WTC11 (cell line): ENCODE results near the gene SGO2. TPM values are rescaled to one million over a fixed set of nuclear protein-coding genes. Genes with fewer than 3 reads are reported as not detected.
"Not testable (repeated sequence)": the region's sequence is repeated elsewhere in the genome, so short reads cannot be mapped to it uniquely, and the experiment has no call there.

Source experiments
- ATAC-seq: fragments of 200-7000 bp; cut with Tn5 transposase; 2 replicates; pipeline ENCODE4 v1.10.0; 2021; ENCODE audit warnings: mild to moderate bottlenecking, moderate library complexity
- CTCF ChIA-PET: fragments of 300-600 bp; sonication (Branson Sonifier 250); formaldehyde crosslinking; loops from one replicate; lab custom pipeline; 2021; ENCODE audit warnings: antibody characterized with exemption; lab: Charles Lee
- POLR2A ChIA-PET: fragments of 350-600 bp; sonication (Branson Sonifier 250); formaldehyde crosslinking; loops from one replicate; lab custom pipeline; 2021; ENCODE audit warnings: antibody characterized with exemption; lab: Charles Lee
- DNase-seq: peaks from one replicate; pipeline ENCODE4 v3.0.0; 2021; ENCODE audit warnings: low spot score
- H3K27ac Mint-ChIP-seq: 2 replicates; pipeline ENCODE4 v1.8.0; 2021; ENCODE audit warnings: mixed read lengths
- H3K27me3 Mint-ChIP-seq: 2 replicates; pipeline ENCODE4 v1.8.0; 2021; ENCODE audit warnings: low read depth, mild to moderate bottlenecking, moderate library complexity, mixed read lengths
- H3K36me3 Mint-ChIP-seq: 2 replicates; pipeline ENCODE4 v1.8.0; 2021; ENCODE audit warnings: mixed read lengths
- H3K4me1 Mint-ChIP-seq: 2 replicates; pipeline ENCODE4 v1.8.0; 2022; ENCODE audit warnings: mixed read lengths
- H3K4me3 Mint-ChIP-seq: 2 replicates; pipeline ENCODE4 v1.8.0; 2021; ENCODE audit warnings: mild to moderate bottlenecking, moderate library complexity, mixed read lengths
- H3K9me3 Mint-ChIP-seq: 2 replicates; pipeline ENCODE4 v1.8.0; 2021; ENCODE audit warnings: mixed read lengths
- CREM ChIP-seq: sonication (generic); formaldehyde crosslinking; IDR thresholded peaks from 2 replicates; pipeline ENCODE4 v1.8.1; 2022; ENCODE audit warnings: mild to moderate bottlenecking, missing genetic modification reagents, moderate library complexity
- EMX1 ChIP-seq: fragments of 250-450 bp; sonication (Bioruptor Pico); IDR thresholded peaks from 2 replicates; pipeline ENCODE4 v1.8.0; 2021; ENCODE audit warnings: mild to moderate bottlenecking
- ESRRA ChIP-seq: sonication (generic); formaldehyde crosslinking; IDR thresholded peaks from 2 replicates; pipeline ENCODE4 v1.8.1; 2022; ENCODE audit warnings: mild to moderate bottlenecking, missing genetic modification reagents, borderline replicate concordance
- FOXP1 ChIP-seq: sonication (generic); formaldehyde crosslinking; IDR thresholded peaks from 2 replicates; pipeline ENCODE4 v1.8.0; 2022; ENCODE audit warnings: missing genetic modification reagents, mild to moderate bottlenecking, moderate library complexity, borderline replicate concordance
- GTF2I ChIP-seq: fragments of 250-450 bp; sonication (Bioruptor Pico); conservative IDR thresholded peaks from 2 replicates; pipeline ENCODE4 v1.4.0; 2021; ENCODE audit warnings: mild to moderate bottlenecking
- KAT7 ChIP-seq: sonication (generic); formaldehyde crosslinking; IDR thresholded peaks from 2 replicates; pipeline ENCODE4 v1.8.1; 2023; ENCODE audit warnings: missing genetic modification reagents, mild to moderate bottlenecking, borderline replicate concordance
- MYBL2 ChIP-seq: sonication (generic); formaldehyde crosslinking; IDR thresholded peaks from 2 replicates; pipeline ENCODE4 v1.8.1; 2023; ENCODE audit warnings: mild to moderate bottlenecking, moderate library complexity, missing genetic modification reagents
- NFYB ChIP-seq: sonication (generic); formaldehyde crosslinking; conservative IDR thresholded peaks from 2 replicates; pipeline ENCODE4 v1.8.0; 2022; ENCODE audit warnings: low read depth, missing genetic modification reagents
- RELA ChIP-seq: sonication (generic); formaldehyde crosslinking; IDR thresholded peaks from 2 replicates; pipeline ENCODE4 v1.8.1; 2022; ENCODE audit warnings: missing genetic modification reagents, mild to moderate bottlenecking, borderline replicate concordance
- RORB ChIP-seq: fragments of 250-450 bp; sonication (Bioruptor Pico); IDR thresholded peaks from 2 replicates; pipeline ENCODE4 v1.9.0; 2021; ENCODE audit warnings: mild to moderate bottlenecking
- TEAD4 ChIP-seq: sonication (generic); formaldehyde crosslinking; IDR thresholded peaks from 2 replicates; pipeline ENCODE4 v1.8.0; 2022; ENCODE audit warnings: mild to moderate bottlenecking, missing genetic modification reagents
- ZNF232 ChIP-seq: sonication (generic); formaldehyde crosslinking; IDR thresholded peaks from 2 replicates; pipeline ENCODE4 v1.8.0; 2022; ENCODE audit warnings: mild to moderate bottlenecking, missing genetic modification reagents
- ZNF263 ChIP-seq: sonication (generic); formaldehyde crosslinking; IDR thresholded peaks from 2 replicates; pipeline ENCODE4 v1.8.1; 2022; ENCODE audit warnings: low read depth, mild to moderate bottlenecking, moderate library complexity, missing genetic modification reagents
- ZNF317 ChIP-seq: sonication (generic); formaldehyde crosslinking; IDR thresholded peaks from 2 replicates; pipeline ENCODE4 v1.8.1; 2023; ENCODE audit warnings: low read depth, mild to moderate bottlenecking, moderate library complexity, missing genetic modification reagents, borderline replicate concordance
- ZNF671 ChIP-seq: fragments of 250-450 bp; sonication (Bioruptor Pico); IDR thresholded peaks from 2 replicates; pipeline ENCODE4 v1.8.0; 2021; ENCODE audit warnings: mild to moderate bottlenecking
- total RNA-seq: library from RNA; stranded (reverse); gene quantifications from 3 replicates; pipeline ENCODE4 v1.2.3, GENCODE V29; 2021
- TF ChIP-seq, protein P1 (sequence below): sonication (generic); formaldehyde crosslinking; IDR thresholded peaks from 2 replicates; pipeline ENCODE4 v1.8.1; 2023; ENCODE audit warnings: mild to moderate bottlenecking, missing genetic modification reagents, moderate library complexity
- TF ChIP-seq, protein P2 (sequence below): fragments of 250-450 bp; sonication (Bioruptor Pico); IDR thresholded peaks from 2 replicates; pipeline ENCODE4 v1.9.0; 2021; ENCODE audit warnings: moderate library complexity, mild to moderate bottlenecking, inconsistent platforms, borderline replicate concordance
- TF ChIP-seq, protein P3 (sequence below): sonication (generic); formaldehyde crosslinking; IDR thresholded peaks from 2 replicates; pipeline ENCODE4 v1.8.0; 2022; ENCODE audit warnings: missing genetic modification reagents
- TF ChIP-seq, protein P4 (sequence below): fragments of 250-450 bp; sonication (Bioruptor Pico); conservative IDR thresholded peaks from 2 replicates; pipeline ENCODE4 v1.9.0; 2021; ENCODE audit warnings: mild to moderate bottlenecking
- TF ChIP-seq, protein P5 (sequence below): sonication (generic); formaldehyde crosslinking; IDR thresholded peaks from 2 replicates; pipeline ENCODE4 v1.8.1; 2023; ENCODE audit warnings: mild to moderate bottlenecking, missing genetic modification reagents

Gene SGO2
- total RNA-seq, 1 experiment from 2014 or later: 34.1 TPM

DNA sequence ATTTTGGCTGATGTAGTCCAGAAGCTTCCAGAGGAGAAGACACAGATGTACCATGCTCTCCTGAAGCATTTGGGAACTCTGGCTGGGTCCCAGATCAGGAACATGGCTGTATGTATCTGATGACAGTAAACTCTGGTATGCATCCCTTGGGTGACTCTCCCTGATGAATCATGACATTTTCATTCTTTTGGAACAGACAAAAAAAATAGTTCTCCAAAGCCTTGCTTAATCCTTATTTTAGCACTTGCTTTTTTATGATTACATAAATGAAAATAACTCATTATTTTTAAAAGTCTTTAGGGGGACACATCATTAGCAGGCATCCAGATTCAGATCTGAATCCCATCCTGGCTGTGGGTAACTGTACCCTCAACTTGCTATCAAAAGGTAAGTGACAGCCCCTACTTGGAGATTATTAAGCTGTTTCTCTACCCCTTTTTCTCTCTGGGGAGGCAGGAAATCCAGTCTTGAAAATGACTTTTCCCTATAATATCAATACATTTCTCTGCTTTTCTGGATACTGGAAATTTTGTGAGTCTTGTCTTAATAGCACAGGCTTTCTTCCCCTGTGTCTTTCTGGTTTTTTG lies 83.1 kb downstream of the SGO2 start (continued):
- no peak for TF ChIP-seq ZNF232 (CRISPR knock-in tag)

DNA sequence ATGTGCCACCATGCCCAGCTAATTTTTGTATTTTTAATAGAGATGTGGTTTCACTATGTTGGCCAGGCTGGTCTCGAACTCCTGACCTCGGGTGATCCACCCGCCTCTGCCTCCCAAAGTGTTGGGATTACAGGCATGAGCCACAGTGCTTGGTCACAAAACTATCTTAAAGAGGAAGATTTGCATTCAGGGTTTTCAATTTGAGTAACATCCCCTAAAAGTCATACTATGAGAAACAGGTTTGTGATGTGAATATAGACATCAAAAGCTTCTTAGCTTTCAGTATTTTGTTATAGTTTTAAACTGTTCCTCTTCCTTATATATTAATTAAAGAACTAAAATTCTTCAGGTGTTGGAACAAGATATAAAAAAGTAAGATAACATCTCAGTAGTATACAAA lies 84.2 kb downstream of the SGO2 start:
- DNase-seq: not testable (repeated sequence)

DNA sequence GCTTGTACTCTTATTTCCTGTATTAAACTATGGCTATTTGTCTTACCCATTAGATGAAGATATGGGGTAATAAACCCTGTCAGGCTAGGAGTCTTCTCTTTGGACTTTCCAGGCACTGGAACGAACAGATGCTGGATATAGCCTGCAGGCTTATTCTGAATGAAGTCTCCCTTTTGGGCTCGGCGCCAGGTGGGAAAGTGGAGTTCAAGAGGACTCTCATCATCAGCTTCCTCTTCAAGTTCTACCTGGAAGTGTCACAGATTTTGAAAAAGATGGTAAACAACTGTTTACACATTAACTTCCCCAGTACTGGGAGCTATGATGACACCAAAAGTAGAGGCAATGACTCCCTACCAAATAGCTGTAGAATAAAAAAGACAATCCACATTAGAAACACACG lies 87.7 kb downstream of the SGO2 start:
- Mint-ChIP-seq H3K4me1 (no peaks in the 10 kb centered on the region), H3K27me3 (no peaks in the 10 kb centered on the region), H3K9me3 (no peaks in the 10 kb centered on the region), H3K27ac (no peak overlapping the region), H3K4me3 (no peak overlapping the region), H3K36me3 (no peaks in the 10 kb centered on the region)
- no peak for TF ChIP-seq NFYB (CRISPR knock-in tag)
- TF ChIP-seq RORB: no peak
- TF ChIP-seq RELA (CRISPR knock-in tag): no peak
- TF ChIP-seq MYBL2 (CRISPR knock-in tag): no peak
- TF ChIP-seq GTF2I (CRISPR knock-in tag): no peak
- TF ChIP-seq, protein P1, sequence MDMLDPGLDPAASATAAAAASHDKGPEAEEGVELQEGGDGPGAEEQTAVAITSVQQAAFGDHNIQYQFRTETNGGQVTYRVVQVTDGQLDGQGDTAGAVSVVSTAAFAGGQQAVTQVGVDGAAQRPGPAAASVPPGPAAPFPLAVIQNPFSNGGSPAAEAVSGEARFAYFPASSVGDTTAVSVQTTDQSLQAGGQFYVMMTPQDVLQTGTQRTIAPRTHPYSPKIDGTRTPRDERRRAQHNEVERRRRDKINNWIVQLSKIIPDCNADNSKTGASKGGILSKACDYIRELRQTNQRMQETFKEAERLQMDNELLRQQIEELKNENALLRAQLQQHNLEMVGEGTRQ (CRISPR knock-in tag): no peak
- TF ChIP-seq ZNF317 (CRISPR knock-in tag): no peak
- no peak for TF ChIP-seq ZNF263 (CRISPR knock-in tag)
- no peak for TF ChIP-seq ESRRA (CRISPR knock-in tag)
- no peak for TF ChIP-seq FOXP1
- no peak for TF ChIP-seq TEAD4 (CRISPR knock-in tag)
- TF ChIP-seq CREM (CRISPR knock-in tag): no peak
- TF ChIP-seq, protein P2, sequence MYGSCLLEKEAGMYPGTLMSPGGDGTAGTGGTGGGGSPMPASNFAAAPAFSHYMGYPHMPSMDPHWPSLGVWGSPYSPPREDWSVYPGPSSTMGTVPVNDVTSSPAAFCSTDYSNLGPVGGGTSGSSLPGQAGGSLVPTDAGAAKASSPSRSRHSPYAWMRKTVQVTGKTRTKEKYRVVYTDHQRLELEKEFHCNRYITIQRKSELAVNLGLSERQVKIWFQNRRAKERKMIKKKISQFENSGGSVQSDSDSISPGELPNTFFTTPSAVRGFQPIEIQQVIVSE (CRISPR knock-in tag): no peak
- no peak for TF ChIP-seq KAT7 (CRISPR knock-in tag)
- POLR2A ChIA-PET: interaction anchor here (0.6 kb wide), 1 partner anchor 372 kb away, joined by 3 read pairs; no protein-coding TSS in a partner anchor
- CTCF ChIA-PET: interaction anchor here (1.3 kb wide), 1 partner anchor 28 kb away, joined by 4 read pairs; the partner anchor contains the start of gene AOX1
- no peak for DNase-seq
- no peak for ATAC-seq

More for the DNA sequence above, 84.2 kb downstream of the SGO2 start:
- H3K36me3 Mint-ChIP-seq, H3K4me1 Mint-ChIP-seq, H3K4me3 Mint-ChIP-seq, H3K27me3 Mint-ChIP-seq, ATAC-seq, POLR2A ChIA-PET, H3K27ac Mint-ChIP-seq: not testable (repeated sequence)
- CTCF ChIA-PET: interaction anchor here (1.0 kb wide), 1 partner anchor 125 kb away, joined by 3 read pairs; no protein-coding TSS in a partner anchor
- H3K9me3 Mint-ChIP-seq: peaks cover 19% of the 10 kb centered on the region

DNA sequence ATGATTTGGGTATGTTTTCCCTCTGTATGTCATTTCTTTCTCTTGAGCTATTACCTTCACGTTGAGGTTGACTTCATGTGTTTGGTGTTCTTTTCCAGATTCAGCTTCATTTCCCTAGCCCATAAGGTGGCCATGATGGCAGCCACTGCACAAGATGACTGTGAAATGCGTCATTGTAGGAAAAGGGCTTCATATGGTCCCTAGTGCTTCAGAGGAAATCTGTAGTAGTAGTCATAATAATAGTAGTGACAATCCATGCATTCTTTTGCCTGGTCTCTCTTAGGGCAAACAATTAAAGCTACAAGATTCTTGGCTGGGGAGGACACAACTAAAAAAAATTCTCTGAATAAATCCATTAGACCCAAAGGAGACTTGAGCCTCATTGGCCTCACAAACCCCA lies 88.2 kb downstream of the SGO2 start:
- Mint-ChIP-seq H3K4me3 (no peak overlapping the region), H3K27me3 (no peaks in the 10 kb centered on the region), H3K9me3 (no peaks in the 10 kb centered on the region), H3K27ac (no peak overlapping the region), H3K4me1 (no peaks in the 10 kb centered on the region), H3K36me3 (no peaks in the 10 kb centered on the region)
- ATAC-seq (no peak), DNase-seq (no peak)
- ChIA-PET CTCF (interaction anchor here (1.3 kb wide), 1 partner anchor 28 kb away, joined by 4 read pairs; the partner anchor contains the start of gene AOX1), POLR2A (no interaction called here)
- TF ChIP-seq, protein P3, sequence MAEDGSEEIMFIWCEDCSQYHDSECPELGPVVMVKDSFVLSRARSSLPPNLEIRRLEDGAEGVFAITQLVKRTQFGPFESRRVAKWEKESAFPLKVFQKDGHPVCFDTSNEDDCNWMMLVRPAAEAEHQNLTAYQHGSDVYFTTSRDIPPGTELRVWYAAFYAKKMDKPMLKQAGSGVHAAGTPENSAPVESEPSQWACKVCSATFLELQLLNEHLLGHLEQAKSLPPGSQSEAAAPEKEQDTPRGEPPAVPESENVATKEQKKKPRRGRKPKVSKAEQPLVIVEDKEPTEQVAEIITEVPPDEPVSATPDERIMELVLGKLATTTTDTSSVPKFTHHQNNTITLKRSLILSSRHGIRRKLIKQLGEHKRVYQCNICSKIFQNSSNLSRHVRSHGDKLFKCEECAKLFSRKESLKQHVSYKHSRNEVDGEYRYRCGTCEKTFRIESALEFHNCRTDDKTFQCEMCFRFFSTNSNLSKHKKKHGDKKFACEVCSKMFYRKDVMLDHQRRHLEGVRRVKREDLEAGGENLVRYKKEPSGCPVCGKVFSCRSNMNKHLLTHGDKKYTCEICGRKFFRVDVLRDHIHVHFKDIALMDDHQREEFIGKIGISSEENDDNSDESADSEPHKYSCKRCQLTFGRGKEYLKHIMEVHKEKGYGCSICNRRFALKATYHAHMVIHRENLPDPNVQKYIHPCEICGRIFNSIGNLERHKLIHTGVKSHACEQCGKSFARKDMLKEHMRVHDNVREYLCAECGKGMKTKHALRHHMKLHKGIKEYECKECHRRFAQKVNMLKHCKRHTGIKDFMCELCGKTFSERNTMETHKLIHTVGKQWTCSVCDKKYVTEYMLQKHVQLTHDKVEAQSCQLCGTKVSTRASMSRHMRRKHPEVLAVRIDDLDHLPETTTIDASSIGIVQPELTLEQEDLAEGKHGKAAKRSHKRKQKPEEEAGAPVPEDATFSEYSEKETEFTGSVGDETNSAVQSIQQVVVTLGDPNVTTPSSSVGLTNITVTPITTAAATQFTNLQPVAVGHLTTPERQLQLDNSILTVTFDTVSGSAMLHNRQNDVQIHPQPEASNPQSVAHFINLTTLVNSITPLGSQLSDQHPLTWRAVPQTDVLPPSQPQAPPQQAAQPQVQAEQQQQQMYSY (CRISPR knock-in tag): no peak
- TF ChIP-seq GTF2I (CRISPR knock-in tag): no peak
- TF ChIP-seq, protein P4, sequence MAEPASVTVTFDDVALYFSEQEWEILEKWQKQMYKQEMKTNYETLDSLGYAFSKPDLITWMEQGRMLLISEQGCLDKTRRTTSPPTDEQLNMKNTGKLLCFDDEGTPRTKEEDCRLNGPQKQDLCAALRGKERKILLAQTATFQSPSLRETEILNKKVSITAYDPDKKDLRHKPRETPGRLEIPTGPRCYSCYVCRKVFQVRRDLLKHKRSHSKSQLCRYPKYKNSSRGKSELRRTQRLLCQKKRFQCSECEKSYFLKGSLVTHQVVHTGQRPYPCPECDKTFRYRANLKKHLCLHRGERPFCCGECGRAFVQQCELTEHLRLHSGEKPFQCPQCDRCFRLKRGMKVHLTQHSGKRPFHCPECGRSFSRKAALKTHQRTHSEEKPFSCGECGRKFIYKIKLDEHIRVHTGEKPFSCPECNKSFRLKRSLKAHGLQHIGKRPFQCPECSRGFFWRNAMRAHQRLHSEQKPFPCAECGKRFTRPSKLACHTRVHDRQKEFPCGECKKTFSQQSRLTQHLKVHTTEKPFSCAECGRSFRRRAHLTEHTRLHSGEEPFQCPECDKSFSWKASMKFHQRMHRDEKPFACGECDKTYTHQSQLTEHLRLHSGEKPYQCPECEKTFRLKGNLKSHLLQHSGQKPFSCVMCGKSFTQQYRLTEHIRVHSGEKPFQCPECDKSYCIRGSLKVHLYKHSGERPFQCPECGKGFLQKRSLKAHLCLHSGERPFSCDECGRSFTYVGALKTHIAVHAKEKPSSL (CRISPR knock-in tag): no peak
- no peak for TF ChIP-seq ZNF671 (CRISPR knock-in tag)
- TF ChIP-seq EMX1: no peak
- TF ChIP-seq, protein P5, sequence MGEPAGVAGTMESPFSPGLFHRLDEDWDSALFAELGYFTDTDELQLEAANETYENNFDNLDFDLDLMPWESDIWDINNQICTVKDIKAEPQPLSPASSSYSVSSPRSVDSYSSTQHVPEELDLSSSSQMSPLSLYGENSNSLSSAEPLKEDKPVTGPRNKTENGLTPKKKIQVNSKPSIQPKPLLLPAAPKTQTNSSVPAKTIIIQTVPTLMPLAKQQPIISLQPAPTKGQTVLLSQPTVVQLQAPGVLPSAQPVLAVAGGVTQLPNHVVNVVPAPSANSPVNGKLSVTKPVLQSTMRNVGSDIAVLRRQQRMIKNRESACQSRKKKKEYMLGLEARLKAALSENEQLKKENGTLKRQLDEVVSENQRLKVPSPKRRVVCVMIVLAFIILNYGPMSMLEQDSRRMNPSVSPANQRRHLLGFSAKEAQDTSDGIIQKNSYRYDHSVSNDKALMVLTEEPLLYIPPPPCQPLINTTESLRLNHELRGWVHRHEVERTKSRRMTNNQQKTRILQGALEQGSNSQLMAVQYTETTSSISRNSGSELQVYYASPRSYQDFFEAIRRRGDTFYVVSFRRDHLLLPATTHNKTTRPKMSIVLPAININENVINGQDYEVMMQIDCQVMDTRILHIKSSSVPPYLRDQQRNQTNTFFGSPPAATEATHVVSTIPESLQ (CRISPR knock-in tag): no peak
